OCI-LY7 (cell line): ENCODE measurements around the gene MKNK2. TPM values are rescaled to one million over a fixed set of nuclear protein-coding genes. Genes with fewer than 3 reads are reported as not detected.

Experiments
- BruUV-seq: library from RNA; stranded (reverse); fragments of 400-500 nt; replicated peaks from 2 replicates; lab custom pipeline; 2021; lab: Mats Ljungman, UMichigan
- CTCF ChIA-PET: fragments of 300-600 bp; sonication (Branson Sonifier 250); formaldehyde crosslinking; loops from one replicate; lab custom pipeline; 2022; ENCODE audit warnings: antibody characterized with exemption; ENCODE audit not compliant: unreplicated experiment; lab: Charles Lee
- POLR2A ChIA-PET: fragments of 300-600 bp; sonication (Branson Sonifier 250); formaldehyde crosslinking; loops from one replicate; lab custom pipeline; 2022; ENCODE audit warnings: antibody characterized with exemption; lab: Charles Lee
- DNase-seq: peaks from one replicate; pipeline ENCODE4 v3.0.0-alpha.2; 2015; ENCODE audit warnings: low spot score
- H2AFZ ChIP-seq: fragments of 200-600 bp; sonication (generic), shearing (Covaris generic); 2 replicates; pipeline ENCODE4 v1.6.1; 2014; ENCODE audit warnings: mild to moderate bottlenecking, antibody characterized with exemption, low read length, moderate library complexity
- H3K27ac ChIP-seq: fragments of 200-600 bp; sonication (generic); 2 replicates; pipeline ENCODE4 v1.5.1; 2014; ENCODE audit warnings: mixed run types, low read depth, mild to moderate bottlenecking, moderate library complexity, low read length, inconsistent platforms; ENCODE audit not compliant: poor library complexity, severe bottlenecking
- H3K36me3 ChIP-seq: fragments of 200-600 bp; sonication (generic); 2 replicates; pipeline ENCODE4 v1.6.1; 2014; ENCODE audit warnings: mild to moderate bottlenecking, antibody characterized with exemption, low read length, moderate library complexity, mixed read lengths; ENCODE audit not compliant: insufficient read depth
- H3K4me1 ChIP-seq: fragments of 200-600 bp; sonication (generic); 2 replicates; pipeline ENCODE4 v1.5.1; 2014; ENCODE audit warnings: mild to moderate bottlenecking, low read length; ENCODE audit not compliant: insufficient read depth, poor library complexity, severe bottlenecking
- H3K4me2 ChIP-seq: fragments of 200-600 bp; sonication (generic); 2 replicates; pipeline ENCODE4 v1.6.1; 2014; ENCODE audit warnings: mild to moderate bottlenecking, low read length
- H3K4me3 ChIP-seq: fragments of 200-600 bp; sonication (generic); 2 replicates; pipeline ENCODE4 v1.5.1; 2014; ENCODE audit warnings: mild to moderate bottlenecking, low read depth, low read length; ENCODE audit not compliant: poor library complexity, severe bottlenecking
- H3K79me2 ChIP-seq: fragments of 200-600 bp; sonication (generic); 2 replicates; pipeline ENCODE4 v1.6.1; 2016; ENCODE audit warnings: low read depth, mild to moderate bottlenecking, low read length, moderate library complexity, mixed read lengths; ENCODE audit not compliant: insufficient read depth
- H3K9me2 ChIP-seq: fragments of 200-600 bp; sonication (generic); 2 replicates; pipeline ENCODE4 v1.6.1; 2016; ENCODE audit warnings: mild to moderate bottlenecking, low read length, mixed read lengths; ENCODE audit not compliant: insufficient read depth
- H3K9me3 ChIP-seq: fragments of 200-600 bp; sonication (generic); 2 replicates; pipeline ENCODE4 v1.6.1; 2014; ENCODE audit warnings: mild to moderate bottlenecking, mixed run types, low read length, mixed read lengths
- H4K20me1 ChIP-seq: fragments of 200-600 bp; sonication (generic); 2 replicates; pipeline ENCODE4 v1.6.1; 2014; ENCODE audit warnings: mild to moderate bottlenecking, antibody characterized with exemption, low read length, moderate library complexity, mixed read lengths; ENCODE audit not compliant: insufficient read depth
- EZH2phosphoT487 ChIP-seq: fragments of 200-600 bp; sonication (generic); IDR thresholded peaks from 2 replicates; pipeline ENCODE4 v1.6.1; 2018; ENCODE audit warnings: low read depth, borderline replicate concordance, mild to moderate bottlenecking, mixed run types, antibody characterized with exemption, low read length, moderate library complexity, mixed read lengths
- intact Hi-C: fragments of 100-400 bp; cut with micrococcal nuclease; formaldehyde crosslinking; loops from one replicate; pipeline ENCODE4 v1.10.0; 2022; ENCODE audit not compliant: unreplicated experiment
- total RNA-seq, 2 experiments: library from RNA; depleted of rRNA in 1 of 2; stranded (reverse); fragments of >200 nt in 1 of 2; shearing (Covaris generic) in 1 of 2; gene quantifications; 2 replicates each; pipeline ENCODE4 v1.2.3, GENCODE V29; 2014 to 2022
- TF ChIP-seq, protein P1 (sequence below): fragments of 200-600 bp; sonication (generic); conservative IDR thresholded peaks from 2 replicates; pipeline ENCODE4 v1.5.1; 2014; ENCODE audit warnings: mild to moderate bottlenecking, antibody characterized with exemption, low read length, moderate library complexity, mixed read lengths

Gene MKNK2
- total RNA-seq, 2 experiments from 2014 or later, result 115 to 225 TPM

- POLR2A ChIA-PET, result interaction anchor here (0.7 kb wide), 1 partner anchor 12 kb away, joined by 3 read pairs; no protein-coding TSS in a partner anchor
- BruUV-seq, result TSS peak; percentile 91
- Histone ChIP-seq H3K9me3 (no peaks in the 10 kb centered on the region), H3K79me2 (0 out of 2 replicates have a peak, but pooled peaks cover 4% of the 10 kb centered on the region), H3K4me3 (no peak overlapping the region), H3K4me1 (peaks cover 21% of the 10 kb centered on the region), H3K36me3 (peaks cover 50% of the 10 kb centered on the region), H3K4me2 (no peak overlapping the region), H4K20me1 (no peaks in the 10 kb centered on the region), H3K9me2 (no peaks in the 10 kb centered on the region), H2AFZ (no peak overlapping the region), H3K27ac (no peak overlapping the region)
- no peak for TF ChIP-seq EZH2phosphoT487
- TF ChIP-seq, protein P1, sequence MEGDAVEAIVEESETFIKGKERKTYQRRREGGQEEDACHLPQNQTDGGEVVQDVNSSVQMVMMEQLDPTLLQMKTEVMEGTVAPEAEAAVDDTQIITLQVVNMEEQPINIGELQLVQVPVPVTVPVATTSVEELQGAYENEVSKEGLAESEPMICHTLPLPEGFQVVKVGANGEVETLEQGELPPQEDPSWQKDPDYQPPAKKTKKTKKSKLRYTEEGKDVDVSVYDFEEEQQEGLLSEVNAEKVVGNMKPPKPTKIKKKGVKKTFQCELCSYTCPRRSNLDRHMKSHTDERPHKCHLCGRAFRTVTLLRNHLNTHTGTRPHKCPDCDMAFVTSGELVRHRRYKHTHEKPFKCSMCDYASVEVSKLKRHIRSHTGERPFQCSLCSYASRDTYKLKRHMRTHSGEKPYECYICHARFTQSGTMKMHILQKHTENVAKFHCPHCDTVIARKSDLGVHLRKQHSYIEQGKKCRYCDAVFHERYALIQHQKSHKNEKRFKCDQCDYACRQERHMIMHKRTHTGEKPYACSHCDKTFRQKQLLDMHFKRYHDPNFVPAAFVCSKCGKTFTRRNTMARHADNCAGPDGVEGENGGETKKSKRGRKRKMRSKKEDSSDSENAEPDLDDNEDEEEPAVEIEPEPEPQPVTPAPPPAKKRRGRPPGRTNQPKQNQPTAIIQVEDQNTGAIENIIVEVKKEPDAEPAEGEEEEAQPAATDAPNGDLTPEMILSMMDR, result no peak
- intact Hi-C loops, result no loop called here
- DNase-seq, result no peak
- CTCF ChIA-PET, result no interaction called here
Observed at GRCh38 chr19:2037651-2038255, 13.3 kb downstream of the MKNK2 start.

DNA sequence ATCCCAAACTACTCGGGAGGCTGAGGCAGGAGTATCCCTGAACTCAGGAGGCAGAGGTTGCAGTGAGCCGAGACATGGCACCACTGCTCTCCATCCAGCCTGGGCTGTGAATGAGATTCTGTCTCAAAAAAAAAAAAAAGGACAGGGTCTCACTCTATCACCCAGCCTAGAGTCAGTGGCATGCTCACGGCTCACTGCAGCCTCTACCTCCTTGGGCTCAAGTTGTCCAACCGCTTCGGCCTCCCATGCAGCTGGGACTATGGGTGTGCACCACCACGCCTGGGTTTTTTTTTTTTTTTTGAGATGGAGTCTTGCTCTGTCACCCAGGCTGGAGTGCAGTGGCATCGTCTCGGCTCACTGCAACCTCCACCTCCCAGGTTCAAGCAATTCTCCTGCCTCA is 14.6 kb downstream of the MKNK2 start:
- ChIA-PET CTCF (no interaction called here), POLR2A (no interaction called here)
- Histone ChIP-seq H3K4me3 (no peak overlapping the region), H3K79me2 (0 out of 2 replicates have a peak, but pooled peaks cover 1% of the 10 kb centered on the region), H3K9me3 (no peaks in the 10 kb centered on the region), H3K4me1 (peaks cover 15% of the 10 kb centered on the region), H3K27ac (no peak overlapping the region), H2AFZ (no peak overlapping the region), H3K36me3 (peaks cover 40% of the 10 kb centered on the region), H4K20me1 (no peaks in the 10 kb centered on the region), H3K4me2 (no peak overlapping the region), H3K9me2 (no peaks in the 10 kb centered on the region)
- BruUV-seq, result no TSS peak
- no peak for DNase-seq
- no peak for TF ChIP-seq EZH2phosphoT487
- TF ChIP-seq, protein P1, result no peak
- intact Hi-C loops, result no loop called here

DNA sequence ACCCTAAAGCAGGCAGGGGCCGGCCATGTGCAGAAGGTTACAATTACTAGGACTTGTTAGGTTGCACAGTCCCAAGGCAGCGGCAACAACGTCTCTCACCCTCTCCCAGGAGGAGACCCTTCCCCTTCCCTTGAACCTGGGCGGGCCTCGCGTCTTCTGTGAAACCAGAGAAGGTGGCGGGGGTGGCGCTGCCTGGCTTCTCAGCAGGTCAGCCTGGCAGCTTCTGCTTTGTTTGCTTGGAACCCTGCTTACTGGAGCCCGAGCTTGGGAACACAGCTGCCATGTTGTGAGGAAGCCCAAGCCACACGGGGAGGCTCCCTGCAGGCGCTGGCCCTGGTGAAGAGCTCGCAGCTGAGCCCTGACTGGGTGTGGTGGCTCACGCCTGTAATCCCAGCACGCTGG is 15.5 kb downstream of the MKNK2 start:
- no peaks in the 10 kb centered on the region for H3K9me2 ChIP-seq
- peaks cover 32% of the 10 kb centered on the region for H3K36me3 ChIP-seq
- H3K27ac ChIP-seq, result no peak overlapping the region
- H3K4me2 ChIP-seq, result peak overlapping the region; percentile 36; the same call in 1 of the 2 replicates
- no peak overlapping the region for H3K4me3 ChIP-seq
- peaks cover 11% of the 10 kb centered on the region for H3K4me1 ChIP-seq
- no peak for TF ChIP-seq EZH2phosphoT487
- TF ChIP-seq, protein P1, result no peak
- no peaks in the 10 kb centered on the region for H3K9me3 ChIP-seq
- H3K79me2 ChIP-seq, result no peaks in the 10 kb centered on the region
- intact Hi-C loops, result no loop called here
- DNase-seq, result no peak
- ChIA-PET POLR2A (interaction anchor here (0.7 to 1.2 kb wide), 5 partner anchors 13 to 369 kb away, joined by 3 to 7 read pairs (median 4); no protein-coding TSS in a partner anchor), CTCF (interaction anchor here (0.6 to 0.8 kb wide), 2 partner anchors 16 to 135 kb away, joined by 4 to 5 read pairs; no protein-coding TSS in a partner anchor)
- no TSS peak for BruUV-seq
- H2AFZ ChIP-seq, result no peak overlapping the region
- no peaks in the 10 kb centered on the region for H4K20me1 ChIP-seq
